PC-9 (cell line): Measurements from ENCODE around the gene RUFY4. TPM values are rescaled to one million over a fixed set of nuclear protein-coding genes. Genes with fewer than 3 reads are reported as not detected.

ENCODE experiments used
- BruUV-seq: library from RNA; stranded (reverse); fragments of 400-500 nt; replicated peaks from 2 replicates; lab custom pipeline; 2021; lab: Mats Ljungman, UMichigan
- CTCF ChIA-PET: fragments of 300-600 bp; sonication (Branson Sonifier 250); formaldehyde crosslinking; loops from one replicate; lab custom pipeline; 2022; ENCODE audit warnings: antibody characterized with exemption; lab: Charles Lee
- POLR2A ChIA-PET: fragments of 300-600 bp; sonication (Branson Sonifier 250); formaldehyde crosslinking; loops from one replicate; lab custom pipeline; 2022; ENCODE audit warnings: antibody characterized with exemption; ENCODE audit not compliant: unreplicated experiment; lab: Charles Lee
- DNase-seq, 2 experiments: peaks; one replicate each; pipeline versions ENCODE4 v3.0.0 to v3.0.0-alpha.2; 2015 to 2022; ENCODE audit warnings: mixed read lengths in 1 of 2
- H2AFZ ChIP-seq: fragments of 200-600 bp; sonication (generic); 2 replicates; pipeline ENCODE4 v1.8.1; 2017; ENCODE audit warnings: antibody characterized with exemption
- H3F3A ChIP-seq: fragments of 200-600 bp; sonication (generic); 2 replicates; pipeline ENCODE4 v1.8.1; 2017; ENCODE audit warnings: antibody characterized with exemption, mild to moderate bottlenecking, low read depth; ENCODE audit not compliant: insufficient read depth
- H3K27ac ChIP-seq: fragments of 200-600 bp; sonication (generic); 2 replicates; pipeline ENCODE4 v1.6.1; 2016; ENCODE audit warnings: mixed run types
- H3K27me3 ChIP-seq: fragments of 200-600 bp; sonication (generic); 2 replicates; pipeline ENCODE4 v1.6.1; 2016; ENCODE audit warnings: low read depth, mixed run types; ENCODE audit not compliant: insufficient read depth
- H3K36me3 ChIP-seq: fragments of 200-600 bp; sonication (generic); 2 replicates; pipeline ENCODE4 v1.6.1; 2016; ENCODE audit warnings: low read depth, mixed run types
- H3K4me1 ChIP-seq: fragments of 200-600 bp; sonication (generic); replicated peaks from 2 replicates; pipeline ENCODE4 v1.6.1; 2016; ENCODE audit warnings: mixed run types; ENCODE audit not compliant: insufficient read depth
- H3K4me2 ChIP-seq: fragments of 200-600 bp; sonication (generic); 2 replicates; pipeline ENCODE4 v1.6.1; 2017; ENCODE audit warnings: mixed run types
- H3K4me3 ChIP-seq: fragments of 200-600 bp; sonication (generic); 2 replicates; pipeline ENCODE4 v1.6.1; 2016; ENCODE audit warnings: mixed run types
- H3K79me2 ChIP-seq: fragments of 200-600 bp; sonication (generic); 2 replicates; pipeline ENCODE4 v1.6.1; 2017; ENCODE audit warnings: low read depth, mixed run types
- H3K9me2 ChIP-seq: fragments of 200-600 bp; sonication (generic); 2 replicates; pipeline ENCODE4 v1.8.1; 2017; ENCODE audit warnings: mild to moderate bottlenecking; ENCODE audit not compliant: insufficient read depth
- H3K9me3 ChIP-seq: fragments of 200-600 bp; sonication (generic); 2 replicates; pipeline ENCODE4 v1.8.1; 2016; ENCODE audit warnings: low read depth; ENCODE audit not compliant: insufficient read depth
- H4K20me1 ChIP-seq: fragments of 200-600 bp; sonication (generic); 2 replicates; pipeline ENCODE4 v1.8.1; 2017; ENCODE audit not compliant: insufficient read depth
- CTCF ChIP-seq: fragments of 200-600 bp; sonication (generic); conservative IDR thresholded peaks from 2 replicates; pipeline ENCODE4 v1.6.1; 2017; ENCODE audit warnings: mixed run types, antibody characterized with exemption, mild to moderate bottlenecking, moderate library complexity
- EZH2 ChIP-seq: fragments of 200-600 bp; sonication (generic); IDR thresholded peaks from 2 replicates; pipeline ENCODE4 v1.8.0; 2017; ENCODE audit warnings: antibody characterized with exemption, low read depth
- intact Hi-C: fragments of 100-400 bp; cut with micrococcal nuclease; formaldehyde crosslinking; loops from one replicate; pipeline ENCODE4 v1.10.0; 2022; ENCODE audit not compliant: unreplicated experiment
- total RNA-seq: library from RNA; stranded (reverse); gene quantifications from 2 replicates; pipeline ENCODE4 v1.2.3, GENCODE V29; 2021

RUFY4 gene
- total RNA-seq, 1 experiment from 2014 or later: not detected

GRCh38 chr2:218024871-218025270 is 44.2 kb upstream of the RUFY4 start:
- H3K27me3 ChIP-seq: peaks cover 11% of the 10 kb centered on the region; the same call in 1 of the 2 replicates
- H2AFZ ChIP-seq: no peak overlapping the region
- no peaks in the 10 kb centered on the region for H3K36me3 ChIP-seq
- H3K9me3 ChIP-seq: no peaks in the 10 kb centered on the region
- H3K27ac ChIP-seq: no peak overlapping the region
- H3K4me2 ChIP-seq: no peak overlapping the region
- H3F3A ChIP-seq: no peaks in the 10 kb centered on the region
- no peaks in the 10 kb centered on the region for H4K20me1 ChIP-seq
- no peak for DNase-seq
- ChIA-PET CTCF (no interaction called here), POLR2A (no interaction called here)
- no peaks in the 10 kb centered on the region for H3K4me1 ChIP-seq
- no TSS peak for BruUV-seq
- TF ChIP-seq CTCF: no peak
- TF ChIP-seq EZH2: no peak
- H3K9me2 ChIP-seq: no peaks in the 10 kb centered on the region
- no peaks in the 10 kb centered on the region for H3K79me2 ChIP-seq
- no peak overlapping the region for H3K4me3 ChIP-seq
- intact Hi-C loops: no loop called here

- H3K4me3 ChIP-seq: no peak overlapping the region
- no peaks in the 10 kb centered on the region for H3K9me3 ChIP-seq
- H3K27ac ChIP-seq: no peak overlapping the region
- TF ChIP-seq CTCF: no peak
- TF ChIP-seq EZH2: no peak
- no peak overlapping the region for H2AFZ ChIP-seq
- H3K4me1 ChIP-seq: no peaks in the 10 kb centered on the region
- no peaks in the 10 kb centered on the region for H3K36me3 ChIP-seq
- H3K4me2 ChIP-seq: no peak overlapping the region
- no peaks in the 10 kb centered on the region for H4K20me1 ChIP-seq
- no TSS peak for BruUV-seq
- no peak for DNase-seq
- H3K27me3 ChIP-seq: peaks cover 15% of the 10 kb centered on the region; the same call in 1 of the 2 replicates
- POLR2A ChIA-PET: no interaction called here
- intact Hi-C loops: no loop called here
- H3K79me2 ChIP-seq: no peaks in the 10 kb centered on the region
- CTCF ChIA-PET: no interaction called here
- H3K9me2 ChIP-seq: no peaks in the 10 kb centered on the region
- no peaks in the 10 kb centered on the region for H3F3A ChIP-seq
These were observed 42.8 kb upstream of the RUFY4 start for GRCh38 chr2:218026244-218026643.

- DNase-seq: no peak
- H3K79me2 ChIP-seq: no peaks in the 10 kb centered on the region
- ChIA-PET CTCF (no interaction called here), POLR2A (no interaction called here)
- intact Hi-C loops: no loop called here
- H3K4me3 ChIP-seq: no peak overlapping the region
- H3K27me3 ChIP-seq: peaks cover 15% of the 10 kb centered on the region; the same call in 1 of the 2 replicates
- no peak overlapping the region for H3K27ac ChIP-seq
- no peaks in the 10 kb centered on the region for H3F3A ChIP-seq
- H3K9me2 ChIP-seq: no peaks in the 10 kb centered on the region
- no peak overlapping the region for H3K4me2 ChIP-seq
- H4K20me1 ChIP-seq: no peaks in the 10 kb centered on the region
- TF ChIP-seq CTCF (no peak), EZH2 (no peak)
- H3K4me1 ChIP-seq: no peaks in the 10 kb centered on the region
- no peak overlapping the region for H2AFZ ChIP-seq
- BruUV-seq: no TSS peak
- H3K36me3 ChIP-seq: no peaks in the 10 kb centered on the region
- H3K9me3 ChIP-seq: no peaks in the 10 kb centered on the region
These were observed 42.2 kb upstream of the RUFY4 start for GRCh38 chr2:218026676-218027425.
